ENCODE results near the gene CCM2.

- TF ChIP-seq, protein P1, sequence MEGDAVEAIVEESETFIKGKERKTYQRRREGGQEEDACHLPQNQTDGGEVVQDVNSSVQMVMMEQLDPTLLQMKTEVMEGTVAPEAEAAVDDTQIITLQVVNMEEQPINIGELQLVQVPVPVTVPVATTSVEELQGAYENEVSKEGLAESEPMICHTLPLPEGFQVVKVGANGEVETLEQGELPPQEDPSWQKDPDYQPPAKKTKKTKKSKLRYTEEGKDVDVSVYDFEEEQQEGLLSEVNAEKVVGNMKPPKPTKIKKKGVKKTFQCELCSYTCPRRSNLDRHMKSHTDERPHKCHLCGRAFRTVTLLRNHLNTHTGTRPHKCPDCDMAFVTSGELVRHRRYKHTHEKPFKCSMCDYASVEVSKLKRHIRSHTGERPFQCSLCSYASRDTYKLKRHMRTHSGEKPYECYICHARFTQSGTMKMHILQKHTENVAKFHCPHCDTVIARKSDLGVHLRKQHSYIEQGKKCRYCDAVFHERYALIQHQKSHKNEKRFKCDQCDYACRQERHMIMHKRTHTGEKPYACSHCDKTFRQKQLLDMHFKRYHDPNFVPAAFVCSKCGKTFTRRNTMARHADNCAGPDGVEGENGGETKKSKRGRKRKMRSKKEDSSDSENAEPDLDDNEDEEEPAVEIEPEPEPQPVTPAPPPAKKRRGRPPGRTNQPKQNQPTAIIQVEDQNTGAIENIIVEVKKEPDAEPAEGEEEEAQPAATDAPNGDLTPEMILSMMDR (IDR thresholded peaks at IDR 0.05; ENCODE audit: low read length) = no peak
- no peak for TF ChIP-seq EZH2 (optimal IDR thresholded peaks at IDR 0.05; ENCODE audit: low read depth, low read length)
These were observed 88.9 kb downstream of the CCM2 start, which contains the start of gene NACAD for GRCh38 chr7:45088821-45089340.
